ENCODE measurements around the gene FFAR3. TPM values are rescaled to one million over a fixed set of nuclear protein-coding genes. Genes with fewer than 3 reads are reported as not detected.

FFAR3 gene
- total and polyA plus RNA-seq, 2 of the 13 experiments (the other 11 are each of a cell fraction or from before 2014, with no cell fraction given): not detected

DNA sequence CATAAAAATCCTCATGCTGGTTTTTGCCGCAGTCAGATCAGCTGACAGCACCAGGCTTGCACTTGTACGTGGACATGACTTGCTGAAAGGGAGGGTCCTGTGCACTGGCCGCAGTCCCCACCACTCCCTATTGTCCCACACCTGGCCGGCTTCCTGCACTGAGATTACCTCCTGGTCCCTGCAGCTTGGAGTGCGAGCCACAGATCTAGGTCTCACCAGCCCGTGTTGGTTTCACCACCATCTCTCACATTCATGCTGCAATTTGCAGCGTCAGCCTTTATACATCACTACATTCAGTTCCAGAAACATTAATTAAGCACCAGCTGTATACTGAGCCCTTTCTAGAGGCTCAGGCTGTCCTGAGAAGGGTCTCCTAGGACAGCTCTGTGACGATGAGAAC, 44.2 kb upstream of the FFAR3 start:
- Histone ChIP-seq H3K4me2 (ENCODE audit: low read depth, low read length) (no peak overlapping the region), H3K9ac (ENCODE audit: insufficient read depth, low read depth, low read length) (no peak overlapping the region), H3K27me3 (ENCODE audit: control insufficient read depth in 1 of 2, insufficient read depth in 2 of 2, low read length in 2 of 2) (no peaks in the 10 kb centered on the region), H4K20me1 (ENCODE audit: insufficient read depth, low read length) (no peaks in the 10 kb centered on the region), H3K4me1 (ENCODE audit: insufficient read depth, low read length) (peaks cover 99% of the 10 kb centered on the region), H3K27ac (ENCODE audit: extremely low read length, insufficient read depth, low read length) (no peak overlapping the region), H3K9me3 (ENCODE audit: low read length) (no peaks in the 10 kb centered on the region), H3K4me3 (replicated peaks in 1 of 3; ENCODE audit: insufficient read depth in 1 of 3, low read depth in 2 of 3, low read length in 3 of 3) (no peak overlapping the region), H2AFZ (ENCODE audit: low read length) (no peak overlapping the region), H3K79me2 (ENCODE audit: insufficient read depth, low read length) (no peaks in the 10 kb centered on the region), H3K36me3 (replicated peaks in 1 of 2; ENCODE audit: control insufficient read depth in 1 of 2, insufficient read depth in 2 of 2, low read length in 2 of 2) (no peaks in the 10 kb centered on the region)
- WGBS (ENCODE audit: low lambda C conversion rate): 97% methylated on average over 7 of the region's 8 CpGs
- no peak for ATAC-seq
- intact Hi-C loops (cut with micrococcal nuclease; ENCODE audit: unreplicated experiment) (no loop called here), in situ Hi-C loops (cut with HindIII; ENCODE audit: extremely low pct_ligation_motif_present, low pct_unique_long_range_greater_than_20kb) (no loop called here)
- POLR2A ChIA-PET: no interaction called here
- DNase-seq (ENCODE audit: low spot score): no peak
- TF ChIP-seq ZNF180 (CRISPR knock-in tag; IDR thresholded peaks at IDR 0.05; ENCODE audit: borderline replicate concordance, low read depth): peak; percentile 99; the same call in 1 of the 2 replicates
- TF ChIP-seq MAFF (IDR thresholded peaks at IDR 0.05; ENCODE audit: low read depth, low read length): 0 out of 2 replicates have a peak, but pooled peaks have one; percentile 29
- peak; percentile 94 for TF ChIP-seq ZKSCAN8 (CRISPR knock-in tag; IDR thresholded peaks at IDR 0.05; ENCODE audit: borderline replicate concordance)
- TF ChIP-seq JDP2 (CRISPR knock-in tag; IDR thresholded peaks at IDR 0.05; ENCODE audit: borderline replicate concordance): no peak
- TF ChIP-seq MAFK (conservative IDR thresholded peaks at IDR 0.05 in 1 of 2, IDR thresholded peaks at IDR 0.05 in 1 of 2; ENCODE audit: low read length in 2 of 2): peak; percentile 60 to 73; a peak in 3 of 4 replicates
- CTCF ChIA-PET (ENCODE audit: low intra/inter-chr PET ratio, low total read pairs): interaction anchor here (1.7 kb wide), 1 partner anchor 39 kb away, joined by 5 read pairs; no protein-coding TSS in a partner anchor
- BruUV-seq (replicated peaks): no TSS peak
- no peak for FAIRE-seq

DNA sequence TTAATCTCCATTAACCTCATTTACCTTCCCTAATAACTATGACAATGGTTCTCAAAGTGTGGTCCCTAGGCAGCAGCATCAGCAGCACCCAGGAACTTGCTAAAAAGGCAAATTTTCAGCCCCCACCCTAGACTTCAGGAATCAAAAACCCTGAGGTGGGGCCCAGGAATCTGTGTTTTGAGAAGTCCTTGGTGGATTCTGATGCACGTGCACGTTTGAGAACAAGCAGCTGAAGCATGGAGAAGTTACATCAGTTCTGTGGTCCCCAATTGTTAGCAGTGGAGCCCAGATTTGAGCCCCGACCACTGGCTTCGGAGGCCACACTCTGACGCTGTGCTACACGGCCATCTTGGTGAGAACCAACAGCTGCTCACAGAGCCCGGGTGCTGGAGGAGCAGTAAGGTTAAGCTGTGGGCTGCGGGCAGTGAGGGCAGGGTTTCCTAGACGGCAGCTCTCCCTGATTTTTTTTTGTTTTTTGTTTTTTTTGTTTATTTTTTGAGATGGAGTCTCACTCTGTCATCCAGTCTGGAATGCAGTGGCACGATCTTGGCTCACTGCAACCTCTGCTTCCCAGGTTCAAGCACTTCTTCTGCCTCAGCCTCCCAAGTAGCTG, 43.3 kb upstream of the FFAR3 start:
- in situ Hi-C loops (cut with HindIII; ENCODE audit: extremely low pct_ligation_motif_present, low pct_unique_long_range_greater_than_20kb): no loop called here
- FAIRE-seq: no peak
- intact Hi-C loops (cut with micrococcal nuclease; ENCODE audit: unreplicated experiment): loop anchor here (1.0 kb wide), 1 partner anchor 31 kb away; no protein-coding TSS in a partner anchor
- ATAC-seq: no peak
- peaks cover 95% of the 10 kb centered on the region for H3K4me1 ChIP-seq (ENCODE audit: insufficient read depth, low read length)
- no peaks in the 10 kb centered on the region for H3K27me3 ChIP-seq (ENCODE audit: control insufficient read depth in 1 of 2, insufficient read depth in 2 of 2, low read length in 2 of 2)
- H3K27ac ChIP-seq (ENCODE audit: extremely low read length, insufficient read depth, low read length): no peak overlapping the region
- no peaks in the 10 kb centered on the region for H3K36me3 ChIP-seq (replicated peaks in 1 of 2; ENCODE audit: control insufficient read depth in 1 of 2, insufficient read depth in 2 of 2, low read length in 2 of 2)
- BruUV-seq (replicated peaks): no TSS peak
- no peak overlapping the region for H2AFZ ChIP-seq (ENCODE audit: low read length)
- H4K20me1 ChIP-seq (ENCODE audit: insufficient read depth, low read length): no peaks in the 10 kb centered on the region
- ChIA-PET POLR2A (interaction anchor here (1.4 kb wide), 1 partner anchor 10 kb away, joined by 4 read pairs; no protein-coding TSS in a partner anchor), CTCF (ENCODE audit: low intra/inter-chr PET ratio, low total read pairs) (interaction anchor here (1.7 kb wide), 1 partner anchor 38 kb away, joined by 5 read pairs; no protein-coding TSS in a partner anchor)
- 94% methylated on average over 9 of the region's 10 CpGs for WGBS (ENCODE audit: low lambda C conversion rate)
- H3K4me2 ChIP-seq (ENCODE audit: low read depth, low read length): no peak overlapping the region
- H3K79me2 ChIP-seq (ENCODE audit: insufficient read depth, low read length): no peaks in the 10 kb centered on the region
- H3K4me3 ChIP-seq (replicated peaks in 1 of 3; ENCODE audit: insufficient read depth in 1 of 3, low read depth in 2 of 3, low read length in 3 of 3): no peak overlapping the region
- no peak overlapping the region for H3K9ac ChIP-seq (ENCODE audit: insufficient read depth, low read depth, low read length)
- H3K9me3 ChIP-seq (ENCODE audit: low read length): no peaks in the 10 kb centered on the region
- no peak for DNase-seq (ENCODE audit: low spot score)
- TF ChIP-seq CREM (IDR thresholded peaks at IDR 0.05) (no peak), CREM (CRISPR knock-in tag; IDR thresholded peaks at IDR 0.05) (no peak), ZBTB25 (CRISPR knock-in tag; IDR thresholded peaks at IDR 0.05) (no peak), CBX1 (IDR thresholded peaks at IDR 0.05; ENCODE audit: low read depth) (no peak), ELF1 (CRISPR knock-in tag; IDR thresholded peaks at IDR 0.05) (no peak), MBNL3 (CRISPR knock-in tag; conservative IDR thresholded peaks at IDR 0.05) (no peak), NBN (conservative IDR thresholded peaks at IDR 0.05) (no peak), ZNF251 (CRISPR knock-in tag; IDR thresholded peaks at IDR 0.05) (no peak), NFIB (CRISPR knock-in tag; IDR thresholded peaks at IDR 0.05; ENCODE audit: borderline replicate concordance) (no peak), ZNF205 (CRISPR knock-in tag; IDR thresholded peaks at IDR 0.05) (no peak)
- TF ChIP-seq, protein P1, sequence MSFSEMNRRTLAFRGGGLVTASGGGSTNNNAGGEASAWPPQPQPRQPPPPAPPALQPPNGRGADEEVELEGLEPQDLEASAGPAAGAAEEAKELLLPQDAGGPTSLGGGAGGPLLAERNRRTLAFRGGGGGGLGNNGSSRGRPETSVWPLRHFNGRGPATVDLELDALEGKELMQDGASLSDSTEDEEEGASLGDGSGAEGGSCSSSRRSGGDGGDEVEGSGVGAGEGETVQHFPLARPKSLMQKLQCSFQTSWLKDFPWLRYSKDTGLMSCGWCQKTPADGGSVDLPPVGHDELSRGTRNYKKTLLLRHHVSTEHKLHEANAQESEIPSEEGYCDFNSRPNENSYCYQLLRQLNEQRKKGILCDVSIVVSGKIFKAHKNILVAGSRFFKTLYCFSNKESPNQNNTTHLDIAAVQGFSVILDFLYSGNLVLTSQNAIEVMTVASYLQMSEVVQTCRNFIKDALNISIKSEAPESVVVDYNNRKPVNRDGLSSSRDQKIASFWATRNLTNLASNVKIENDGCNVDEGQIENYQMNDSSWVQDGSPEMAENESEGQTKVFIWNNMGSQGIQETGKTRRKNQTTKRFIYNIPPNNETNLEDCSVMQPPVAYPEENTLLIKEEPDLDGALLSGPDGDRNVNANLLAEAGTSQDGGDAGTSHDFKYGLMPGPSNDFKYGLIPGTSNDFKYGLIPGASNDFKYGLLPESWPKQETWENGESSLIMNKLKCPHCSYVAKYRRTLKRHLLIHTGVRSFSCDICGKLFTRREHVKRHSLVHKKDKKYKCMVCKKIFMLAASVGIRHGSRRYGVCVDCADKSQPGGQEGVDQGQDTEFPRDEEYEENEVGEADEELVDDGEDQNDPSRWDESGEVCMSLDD (CRISPR knock-in tag; IDR thresholded peaks at IDR 0.05; ENCODE audit: borderline replicate concordance): no peak
